Measurements from ENCODE around the gene DDX17.

The DDX17 gene

GRCh38 chr22:38489561-38490145 is 16.5 kb downstream of the DDX17 start:
- Histone ChIP-seq H3K9me3 (ENCODE audit: severe bottlenecking) (no peaks in the 10 kb centered on the region), H3K36me3 (peaks cover 94% of the 10 kb centered on the region), H3K4me3 (ENCODE audit: low read depth, low read length) (no peak overlapping the region), H3K27ac (no peak overlapping the region), H3K27me3 (ENCODE audit: insufficient read depth, low read depth, severe bottlenecking) (no peaks in the 10 kb centered on the region)
- no peak for DNase-seq
- TF ChIP-seq CTCF (IDR thresholded peaks at IDR 0.05; ENCODE audit: low read depth, low read length), result no peak

DNA sequence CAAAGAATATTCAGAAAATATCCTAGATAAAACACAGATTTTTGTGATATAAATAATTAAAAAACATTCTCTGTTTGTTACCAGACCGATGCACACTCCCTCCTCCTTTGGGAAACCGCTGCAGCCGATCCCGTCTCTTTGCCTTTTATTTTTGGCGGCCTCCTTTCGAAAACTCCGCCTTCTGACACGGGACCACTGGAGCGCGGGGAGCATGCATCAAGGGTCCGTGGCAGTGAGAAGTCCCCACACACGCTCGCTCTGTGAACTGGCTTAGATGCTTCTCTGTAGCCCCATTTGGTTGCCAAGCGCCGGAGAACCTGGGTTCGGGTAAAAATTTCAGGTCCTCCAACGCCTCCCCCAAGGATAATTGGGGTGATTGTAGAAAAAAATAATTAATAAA is 17.0 kb downstream of the DDX17 start:
- DNase-seq, result no peak
- Histone ChIP-seq H3K4me3 (ENCODE audit: low read depth, low read length) (no peak overlapping the region), H3K27me3 (ENCODE audit: insufficient read depth, low read depth, severe bottlenecking) (no peaks in the 10 kb centered on the region), H3K9me3 (ENCODE audit: severe bottlenecking) (no peaks in the 10 kb centered on the region), H3K27ac (no peak overlapping the region), H3K36me3 (peaks cover 94% of the 10 kb centered on the region)
- no peak for TF ChIP-seq CTCF (IDR thresholded peaks at IDR 0.05; ENCODE audit: low read depth, low read length)

- DNase-seq, result no peak
- Histone ChIP-seq H3K27ac (no peak overlapping the region), H3K4me3 (ENCODE audit: low read depth, low read length) (no peak overlapping the region), H3K36me3 (peaks cover 94% of the 10 kb centered on the region), H3K27me3 (ENCODE audit: insufficient read depth, low read depth, severe bottlenecking) (no peaks in the 10 kb centered on the region), H3K9me3 (ENCODE audit: severe bottlenecking) (no peaks in the 10 kb centered on the region)
- no peak for TF ChIP-seq CTCF (IDR thresholded peaks at IDR 0.05; ENCODE audit: low read depth, low read length)
Measured at GRCh38 chr22:38487946-38488345, 18.2 kb downstream of the DDX17 start.

- TF ChIP-seq CTCF (IDR thresholded peaks at IDR 0.05; ENCODE audit: low read depth, low read length), result no peak
- DNase-seq, result no peak
- H3K36me3 ChIP-seq, result peaks cover 96% of the 10 kb centered on the region
Measured at GRCh38 chr22:38485783-38486182, 20.3 kb downstream of the DDX17 start.

GRCh38 chr22:38484244-38484643 is 21.9 kb downstream of the DDX17 start:
- Histone ChIP-seq H3K27ac (no peak overlapping the region), H3K27me3 (ENCODE audit: insufficient read depth, low read depth, severe bottlenecking) (no peaks in the 10 kb centered on the region), H3K9me3 (ENCODE audit: severe bottlenecking) (no peaks in the 10 kb centered on the region), H3K36me3 (peaks cover 96% of the 10 kb centered on the region), H3K4me3 (ENCODE audit: low read depth, low read length) (no peak overlapping the region)
- DNase-seq, result no peak
- TF ChIP-seq CTCF (IDR thresholded peaks at IDR 0.05; ENCODE audit: low read depth, low read length), result no peak

More at GRCh38 chr22:38485783-38486182, 20.3 kb downstream of the DDX17 start:
- no peaks in the 10 kb centered on the region for H3K9me3 ChIP-seq (ENCODE audit: severe bottlenecking)
- H3K27me3 ChIP-seq (ENCODE audit: insufficient read depth, low read depth, severe bottlenecking), result no peaks in the 10 kb centered on the region
- no peak overlapping the region for H3K27ac ChIP-seq
- no peak overlapping the region for H3K4me3 ChIP-seq (ENCODE audit: low read depth, low read length)

GRCh38 chr22:38482662-38483308 is 23.3 kb downstream of the DDX17 start:
- Histone ChIP-seq H3K4me3 (ENCODE audit: low read depth, low read length) (no peak overlapping the region), H3K36me3 (peaks cover 82% of the 10 kb centered on the region), H3K27ac (no peak overlapping the region), H3K9me3 (ENCODE audit: severe bottlenecking) (no peaks in the 10 kb centered on the region), H3K27me3 (ENCODE audit: insufficient read depth, low read depth, severe bottlenecking) (no peaks in the 10 kb centered on the region)
- TF ChIP-seq CTCF (IDR thresholded peaks at IDR 0.05; ENCODE audit: low read depth, low read length), result no peak
- DNase-seq, result no peak

Data from WERI-Rb-1 (cell line).